AG10803 (cell line): ENCODE measurements around the gene CHD2.
"Not testable (repeated sequence)": the region's sequence is repeated elsewhere in the genome, so short reads cannot be mapped to it uniquely, and the experiment has no call there.

ENCODE experiments used
- DNase-seq: peaks from one replicate; pipeline ENCODE4 v3.0.0; 2010; ENCODE audit warnings: low read depth
- H3K4me3 ChIP-seq: 2 replicates; pipeline ENCODE4 v1.5.1; 2011; ENCODE audit warnings: mild to moderate bottlenecking, low read length, control low read depth
- CTCF ChIP-seq: conservative IDR thresholded peaks from 2 replicates; pipeline ENCODE4 v1.5.1; 2011; ENCODE audit warnings: mild to moderate bottlenecking, low read length, control low read depth, inconsistent platforms

Gene CHD2

GRCh38 chr15:92915766-92916435 is 15.8 kb downstream of the CHD2 start:
- DNase-seq, result no peak
- H3K4me3 ChIP-seq, result no peak overlapping the region
- TF ChIP-seq CTCF, result no peak

- peak; percentile 81 for TF ChIP-seq CTCF
- DNase-seq, result peak; percentile 92
- no peak overlapping the region for H3K4me3 ChIP-seq
Observed at GRCh38 chr15:92917598-92918407, 17.7 kb downstream of the CHD2 start.

GRCh38 chr15:92918881-92919280 is 18.8 kb downstream of the CHD2 start:
- H3K4me3 ChIP-seq, DNase-seq: not testable (repeated sequence)

DNA sequence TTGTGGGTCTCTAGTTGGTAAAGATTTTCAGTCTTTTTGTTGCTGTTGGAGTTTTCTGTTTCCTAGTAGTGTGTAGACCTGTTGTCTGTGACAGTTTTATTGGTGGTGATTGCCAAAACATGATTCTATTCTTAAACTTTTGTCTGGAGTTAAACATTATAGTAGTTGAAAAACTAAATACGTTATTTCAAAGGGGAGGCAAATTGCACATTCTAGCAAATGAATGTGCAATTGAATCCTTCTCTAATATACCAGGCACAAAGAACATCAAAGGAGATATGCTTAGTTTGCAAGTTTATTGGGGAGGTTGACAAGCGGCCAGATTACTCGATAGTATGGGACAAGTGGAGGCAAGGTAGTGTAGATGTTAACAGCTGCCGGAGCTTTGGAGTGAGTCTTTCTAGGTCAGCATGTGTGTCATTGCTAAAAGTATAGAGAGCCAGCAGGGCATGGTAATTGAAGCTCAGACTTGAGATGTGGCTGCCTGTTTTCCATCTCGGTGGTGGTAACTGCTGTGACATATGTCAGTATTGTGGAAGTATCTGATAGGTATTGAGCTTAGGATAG is 20.6 kb downstream of the CHD2 start:
- no peak for DNase-seq
- no peak overlapping the region for H3K4me3 ChIP-seq
- TF ChIP-seq CTCF, result no peak

DNA sequence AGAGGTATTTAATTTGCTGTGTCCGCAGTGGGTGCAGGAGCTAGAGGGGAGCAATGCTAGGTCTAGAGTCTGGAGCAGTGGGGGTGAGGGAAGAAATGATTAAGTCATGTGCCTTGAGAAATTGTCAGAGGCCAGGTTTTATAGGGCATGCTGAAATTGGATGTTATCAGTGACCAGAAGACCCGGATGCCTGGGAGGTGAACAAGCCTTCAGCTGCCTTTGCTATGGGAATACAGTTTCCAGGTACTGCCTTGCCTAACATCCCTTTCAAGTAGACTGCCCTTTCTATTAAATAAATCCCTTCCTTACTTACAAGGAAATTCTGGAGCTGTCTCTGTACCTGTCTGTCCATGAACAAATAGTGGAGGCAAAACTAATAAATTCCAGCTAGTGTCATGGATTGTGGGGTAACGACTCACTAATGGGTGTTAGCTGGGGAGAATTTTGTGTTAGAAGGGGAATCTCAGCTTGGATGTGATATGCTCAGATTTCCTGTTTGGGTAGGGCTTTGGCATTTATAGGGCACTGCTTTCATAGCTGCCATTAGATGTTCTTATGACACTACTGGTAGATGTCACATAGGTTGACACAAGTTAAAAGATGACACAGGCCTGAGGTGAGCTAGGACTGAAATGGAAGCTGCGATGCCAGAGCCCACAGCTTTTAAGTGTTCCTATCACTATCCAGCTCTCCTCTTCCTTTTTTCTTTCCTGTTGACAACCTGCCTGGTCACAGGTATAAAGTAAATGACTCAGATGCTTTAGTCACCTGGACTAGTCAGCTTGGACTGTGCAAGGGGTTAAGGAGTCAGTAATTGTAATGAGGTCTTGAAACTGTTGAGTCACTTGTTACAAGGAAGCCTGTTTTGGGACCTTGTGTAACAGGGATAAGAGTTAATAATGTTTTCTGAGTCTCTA is 21.3 kb downstream of the CHD2 start:
- TF ChIP-seq CTCF, result no peak
- DNase-seq, result peak; percentile 49
- no peak overlapping the region for H3K4me3 ChIP-seq

GRCh38 chr15:92922418-92923002 is 22.4 kb downstream of the CHD2 start:
- DNase-seq, result no peak
- no peak overlapping the region for H3K4me3 ChIP-seq
- no peak for TF ChIP-seq CTCF

DNA sequence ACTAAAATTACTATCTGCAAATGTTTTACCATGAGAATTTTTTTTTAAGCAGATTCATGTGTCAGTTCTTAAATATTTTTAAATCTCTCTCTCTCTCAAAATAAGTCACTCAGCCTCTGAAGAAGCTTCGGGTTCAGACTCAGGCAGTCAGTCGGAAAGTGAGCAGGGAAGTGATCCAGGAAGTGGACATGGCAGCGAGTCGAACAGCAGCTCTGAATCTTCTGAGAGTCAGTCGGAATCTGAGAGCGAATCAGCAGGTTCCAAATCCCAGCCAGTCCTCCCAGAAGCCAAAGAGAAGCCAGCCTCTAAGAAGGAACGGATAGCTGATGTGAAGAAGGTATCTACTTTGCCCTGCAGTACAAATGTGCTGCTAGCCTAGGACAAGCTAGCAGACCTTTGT is 24.1 kb downstream of the CHD2 start:
- DNase-seq, result no peak
- TF ChIP-seq CTCF, result no peak
- no peak overlapping the region for H3K4me3 ChIP-seq
